ENCODE measurements around the gene SLC44A3. TPM values are rescaled to one million over a fixed set of nuclear protein-coding genes. Genes with fewer than 3 reads are reported as not detected.
A peak's percentile ranks its signal among the peaks of the same experiment; 100 is the strongest.

SLC44A3 gene
- total and polyA plus RNA-seq, 5 donors from 2014 or later = not detected

DNA sequence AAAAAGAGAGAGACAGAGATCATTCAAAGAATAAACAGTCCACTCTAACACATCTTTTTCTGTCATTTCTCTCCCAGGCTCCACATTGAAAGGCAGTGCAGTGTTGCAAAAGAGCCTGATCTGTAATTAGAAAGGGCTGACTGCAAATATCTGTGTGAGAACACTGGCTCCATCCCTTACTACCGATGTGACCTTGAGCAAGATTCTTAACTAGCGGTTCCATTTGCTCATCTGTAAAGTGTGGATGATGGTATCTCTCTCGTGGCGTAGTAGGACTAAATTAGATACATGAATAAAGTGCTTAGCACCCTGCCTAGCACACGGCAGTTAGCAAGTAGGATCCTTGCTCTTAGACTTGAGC is 26.9 kb upstream of the SLC44A3 start:
- no peaks in the 10 kb centered on the region for H3K36me3 Mint-ChIP-seq
- no peak for DNase-seq
- no peaks in the 10 kb centered on the region for H3K9me3 ChIP-seq (ENCODE audit: control insufficient read depth in 2 of 2, low read length in 2 of 2)
- no peaks in the 10 kb centered on the region for H3K27me3 ChIP-seq (ENCODE audit: control insufficient read depth, insufficient read depth, low read length)
- no peak overlapping the region for H3K4me3 ChIP-seq (ENCODE audit: low read depth, low read length)
- H3K4me1 Mint-ChIP-seq = peaks cover 0 to 11% (median 3%) of the 10 kb centered on the region in 4 donors
- no peaks in the 10 kb centered on the region for H3K27me3 Mint-ChIP-seq
- no peak overlapping the region for H3K27ac ChIP-seq (ENCODE audit: insufficient read depth, low read length, poor library complexity, severe bottlenecking)
- no peaks in the 10 kb centered on the region for H3K4me1 ChIP-seq (ENCODE audit: control insufficient read depth, insufficient read depth, low read length, poor library complexity, severe bottlenecking)
- H3K4me3 Mint-ChIP-seq = no peak overlapping the region
- H3K9me3 Mint-ChIP-seq = peaks cover 0 to 3% (median 0%) of the 10 kb centered on the region in 7 donors
- ATAC-seq (ENCODE audit: low read depth in 2 of 2) = no peak
- no peaks in the 10 kb centered on the region for H3K36me3 ChIP-seq (ENCODE audit: control insufficient read depth, insufficient read depth, low read length)
- no peak overlapping the region for H3K27ac Mint-ChIP-seq

DNA sequence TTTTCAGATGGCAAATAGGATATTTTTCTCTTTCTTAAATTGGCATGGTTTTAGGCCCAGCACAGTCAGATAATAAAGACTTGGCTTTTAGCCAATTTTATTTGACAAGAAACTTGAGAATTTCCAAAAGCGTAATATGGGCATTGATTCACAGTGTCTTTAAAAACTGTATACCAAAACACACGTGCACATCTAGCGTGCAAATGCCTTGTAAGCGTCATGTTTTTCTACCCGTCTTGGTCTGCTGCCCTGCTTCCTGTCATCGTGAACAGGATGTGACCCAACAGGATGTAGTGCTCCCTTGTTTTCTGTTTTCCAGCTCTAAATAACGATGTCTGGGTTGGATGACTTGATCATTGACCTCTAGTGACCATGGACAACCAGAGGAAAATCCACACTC is 24.7 kb upstream of the SLC44A3 start:
- Mint-ChIP-seq H3K4me3 (peak overlapping the region in 1 of 4 donors; percentile 10), H3K27me3 (no peaks in the 10 kb centered on the region), H3K36me3 (no peaks in the 10 kb centered on the region), H3K4me1 (peaks cover 0 to 11% (median 3%) of the 10 kb centered on the region in 4 donors), H3K27ac (peak overlapping the region in 2 of 3 donors; percentile 23 to 31), H3K9me3 (peaks cover 0 to 3% (median 0%) of the 10 kb centered on the region in 7 donors)
- Histone ChIP-seq H3K4me3 (ENCODE audit: low read depth, low read length) (no peak overlapping the region), H3K9me3 (ENCODE audit: control insufficient read depth in 2 of 2, low read length in 2 of 2) (no peaks in the 10 kb centered on the region), H3K27ac (ENCODE audit: insufficient read depth, low read length, poor library complexity, severe bottlenecking) (no peak overlapping the region), H3K36me3 (ENCODE audit: control insufficient read depth, insufficient read depth, low read length) (no peaks in the 10 kb centered on the region), H3K4me1 (ENCODE audit: control insufficient read depth, insufficient read depth, low read length, poor library complexity, severe bottlenecking) (no peaks in the 10 kb centered on the region), H3K27me3 (ENCODE audit: control insufficient read depth, insufficient read depth, low read length) (no peaks in the 10 kb centered on the region)
- DNase-seq (peak in 1 of 3 donors; percentile 61), ATAC-seq (ENCODE audit: low read depth in 2 of 2) (no peak)

DNA sequence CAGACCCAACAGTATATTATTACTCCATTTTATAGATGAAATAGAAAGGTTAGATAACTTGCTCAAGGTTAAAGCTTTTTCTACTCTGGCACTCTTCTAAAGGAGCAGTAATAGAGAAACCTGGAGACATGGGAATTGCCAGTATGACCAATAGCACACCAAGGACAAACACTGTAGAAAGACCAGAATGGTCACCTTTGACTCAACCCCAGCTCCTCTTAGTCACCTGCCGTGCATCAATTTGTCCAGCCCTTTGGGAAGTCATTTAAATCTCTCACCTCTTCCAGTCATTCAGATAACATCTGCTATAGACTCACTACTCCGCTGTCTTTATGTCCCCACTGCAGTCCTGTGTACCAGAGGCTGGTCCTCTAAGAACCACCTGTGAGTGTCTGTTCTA is 23.9 kb upstream of the SLC44A3 start:
- DNase-seq (no peak), ATAC-seq (ENCODE audit: low read depth in 2 of 2) (no peak)
- no peaks in the 10 kb centered on the region for H3K4me1 ChIP-seq (ENCODE audit: control insufficient read depth, insufficient read depth, low read length, poor library complexity, severe bottlenecking)
- Mint-ChIP-seq H3K27ac (peak overlapping the region in 1 of 3 donors; percentile 31), H3K4me3 (no peak overlapping the region), H3K27me3 (no peaks in the 10 kb centered on the region), H3K36me3 (no peaks in the 10 kb centered on the region), H3K4me1 (peaks cover 0 to 11% (median 3%) of the 10 kb centered on the region in 4 donors), H3K9me3 (peaks cover 0 to 3% (median 0%) of the 10 kb centered on the region in 7 donors)
- H3K4me3 ChIP-seq (ENCODE audit: low read depth, low read length) = no peak overlapping the region
- no peaks in the 10 kb centered on the region for H3K27me3 ChIP-seq (ENCODE audit: control insufficient read depth, insufficient read depth, low read length)
- H3K36me3 ChIP-seq (ENCODE audit: control insufficient read depth, insufficient read depth, low read length) = no peaks in the 10 kb centered on the region
- H3K27ac ChIP-seq (ENCODE audit: insufficient read depth, low read length, poor library complexity, severe bottlenecking) = no peak overlapping the region
- no peaks in the 10 kb centered on the region for H3K9me3 ChIP-seq (ENCODE audit: control insufficient read depth in 2 of 2, low read length in 2 of 2)

DNA sequence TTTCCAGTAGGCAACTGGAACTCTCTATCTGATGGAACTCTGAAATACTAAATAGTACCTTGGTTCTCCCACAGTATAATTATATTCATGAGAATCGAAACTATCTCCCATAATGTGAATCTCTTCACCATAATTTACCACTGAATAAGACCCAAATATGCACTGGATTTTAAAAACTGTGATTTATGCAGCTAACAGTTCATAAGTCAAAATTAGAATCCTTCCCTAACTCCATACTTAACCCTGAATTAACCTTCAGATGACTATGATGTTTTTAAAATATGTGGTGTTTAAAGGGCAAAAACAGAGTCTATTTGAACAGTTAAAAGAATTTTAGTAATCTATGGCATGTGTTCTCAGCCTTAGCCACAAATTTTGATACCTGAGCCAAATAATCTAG is 22.9 kb upstream of the SLC44A3 start:
- Mint-ChIP-seq H3K36me3 (no peaks in the 10 kb centered on the region), H3K27ac (no peak overlapping the region), H3K9me3 (peaks cover 0 to 3% (median 0%) of the 10 kb centered on the region in 7 donors), H3K4me3 (no peak overlapping the region), H3K4me1 (peaks cover 0 to 19% (median 7%) of the 10 kb centered on the region in 4 donors), H3K27me3 (no peaks in the 10 kb centered on the region)
- no peaks in the 10 kb centered on the region for H3K9me3 ChIP-seq (ENCODE audit: control insufficient read depth in 2 of 2, low read length in 2 of 2)
- H3K4me1 ChIP-seq (ENCODE audit: control insufficient read depth, insufficient read depth, low read length, poor library complexity, severe bottlenecking) = no peaks in the 10 kb centered on the region
- DNase-seq (no peak), ATAC-seq (ENCODE audit: low read depth in 2 of 2) (no peak)
- H3K27me3 ChIP-seq (ENCODE audit: control insufficient read depth, insufficient read depth, low read length) = no peaks in the 10 kb centered on the region
- H3K36me3 ChIP-seq (ENCODE audit: control insufficient read depth, insufficient read depth, low read length) = no peaks in the 10 kb centered on the region
- no peak overlapping the region for H3K27ac ChIP-seq (ENCODE audit: insufficient read depth, low read length, poor library complexity, severe bottlenecking)
- H3K4me3 ChIP-seq (ENCODE audit: low read depth, low read length) = no peak overlapping the region

DNA sequence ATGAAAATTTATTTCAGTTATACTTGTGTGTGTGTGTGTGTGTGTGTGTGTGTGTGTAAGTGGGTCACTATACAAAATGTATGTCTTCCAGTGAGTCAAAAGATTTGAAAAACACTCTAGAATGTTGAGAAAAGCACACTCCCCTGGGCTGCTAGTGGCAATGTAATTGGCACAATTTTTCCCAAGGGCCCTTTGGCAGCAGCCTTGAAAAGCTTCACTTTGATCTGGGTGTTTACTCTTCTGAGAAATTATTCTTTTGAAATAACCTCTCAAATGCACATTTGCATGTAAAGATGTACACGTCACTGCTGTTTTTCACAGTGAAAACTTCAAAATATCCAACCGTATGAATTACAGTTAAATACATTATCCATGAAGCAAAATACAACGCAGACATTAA is 22.1 kb upstream of the SLC44A3 start:
- H3K4me3 ChIP-seq (ENCODE audit: low read depth, low read length) = no peak overlapping the region
- H3K4me1 ChIP-seq (ENCODE audit: control insufficient read depth, insufficient read depth, low read length, poor library complexity, severe bottlenecking) = no peaks in the 10 kb centered on the region
- H3K9me3 ChIP-seq (ENCODE audit: control insufficient read depth in 2 of 2, low read length in 2 of 2) = no peaks in the 10 kb centered on the region
- no peak overlapping the region for H3K27ac Mint-ChIP-seq
- DNase-seq (no peak), ATAC-seq (ENCODE audit: low read depth in 2 of 2) (no peak)
- H3K27me3 ChIP-seq (ENCODE audit: control insufficient read depth, insufficient read depth, low read length) = no peaks in the 10 kb centered on the region
- peaks cover 0 to 3% (median 0%) of the 10 kb centered on the region in 7 donors for H3K9me3 Mint-ChIP-seq
- H3K4me3 Mint-ChIP-seq = no peak overlapping the region
- no peaks in the 10 kb centered on the region for H3K36me3 ChIP-seq (ENCODE audit: control insufficient read depth, insufficient read depth, low read length)
- no peaks in the 10 kb centered on the region for H3K36me3 Mint-ChIP-seq
- no peaks in the 10 kb centered on the region for H3K27me3 Mint-ChIP-seq
- no peak overlapping the region for H3K27ac ChIP-seq (ENCODE audit: insufficient read depth, low read length, poor library complexity, severe bottlenecking)
- H3K4me1 Mint-ChIP-seq = peaks cover 0 to 19% (median 7%) of the 10 kb centered on the region in 4 donors

DNA sequence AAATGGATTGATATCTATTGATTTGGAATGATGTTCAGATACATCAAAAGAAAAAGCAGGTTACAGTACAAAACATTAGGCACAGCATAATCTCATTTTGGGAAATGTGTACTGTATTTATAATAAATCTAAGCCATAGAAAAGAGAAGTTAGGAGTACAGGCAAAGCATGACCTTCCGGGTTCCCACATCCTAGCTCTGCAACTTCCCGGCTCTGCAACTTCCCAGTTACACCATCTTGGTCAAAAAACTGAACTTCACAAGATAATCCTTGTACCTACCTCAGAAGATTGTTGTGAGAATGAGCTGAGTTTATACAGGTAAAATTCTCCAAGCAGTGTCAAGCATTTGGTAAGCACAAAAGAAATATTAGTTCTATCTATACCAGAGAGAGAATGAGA is 21.7 kb upstream of the SLC44A3 start:
- no peaks in the 10 kb centered on the region for H3K9me3 ChIP-seq (ENCODE audit: control insufficient read depth in 2 of 2, low read length in 2 of 2)
- no peaks in the 10 kb centered on the region for H3K36me3 Mint-ChIP-seq
- no peak overlapping the region for H3K4me3 Mint-ChIP-seq
- H3K27ac ChIP-seq (ENCODE audit: insufficient read depth, low read length, poor library complexity, severe bottlenecking) = no peak overlapping the region
- ATAC-seq (ENCODE audit: low read depth in 2 of 2) = no peak
- peaks cover 0 to 19% (median 7%) of the 10 kb centered on the region in 4 donors for H3K4me1 Mint-ChIP-seq
- no peak overlapping the region for H3K27ac Mint-ChIP-seq
- DNase-seq = no peak
- H3K4me1 ChIP-seq (ENCODE audit: control insufficient read depth, insufficient read depth, low read length, poor library complexity, severe bottlenecking) = no peaks in the 10 kb centered on the region
- H3K36me3 ChIP-seq (ENCODE audit: control insufficient read depth, insufficient read depth, low read length) = no peaks in the 10 kb centered on the region
- no peaks in the 10 kb centered on the region for H3K27me3 ChIP-seq (ENCODE audit: control insufficient read depth, insufficient read depth, low read length)
- H3K4me3 ChIP-seq (ENCODE audit: low read depth, low read length) = no peak overlapping the region
- H3K9me3 Mint-ChIP-seq = peaks cover 0 to 3% (median 0%) of the 10 kb centered on the region in 7 donors
- H3K27me3 Mint-ChIP-seq = no peaks in the 10 kb centered on the region

DNA sequence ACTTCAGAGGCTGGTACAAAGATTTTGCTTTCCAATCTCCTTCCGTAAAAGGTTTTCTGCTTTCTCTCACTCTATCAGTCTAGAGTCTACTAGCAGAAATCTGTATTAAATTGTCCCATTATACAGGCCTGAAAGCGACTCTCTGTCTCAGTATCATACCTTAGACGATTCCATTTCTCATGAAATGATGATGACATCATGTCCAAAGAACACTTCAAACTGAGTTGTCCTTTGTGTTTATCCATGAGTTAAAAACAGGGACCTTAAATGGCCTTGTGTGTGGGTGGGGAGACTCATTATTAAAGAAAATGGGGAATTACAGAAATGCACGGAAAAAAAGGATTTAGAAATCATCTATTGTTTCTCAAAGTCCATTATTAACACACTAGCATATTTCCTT is 21.0 kb upstream of the SLC44A3 start:
- Histone ChIP-seq H3K4me1 (ENCODE audit: control insufficient read depth, insufficient read depth, low read length, poor library complexity, severe bottlenecking) (no peaks in the 10 kb centered on the region), H3K27me3 (ENCODE audit: control insufficient read depth, insufficient read depth, low read length) (no peaks in the 10 kb centered on the region), H3K9me3 (ENCODE audit: control insufficient read depth in 2 of 2, low read length in 2 of 2) (no peaks in the 10 kb centered on the region), H3K4me3 (ENCODE audit: low read depth, low read length) (no peak overlapping the region), H3K27ac (ENCODE audit: insufficient read depth, low read length, poor library complexity, severe bottlenecking) (no peak overlapping the region), H3K36me3 (ENCODE audit: control insufficient read depth, insufficient read depth, low read length) (no peaks in the 10 kb centered on the region)
- Mint-ChIP-seq H3K4me3 (no peak overlapping the region), H3K9me3 (peaks cover 0 to 3% (median 0%) of the 10 kb centered on the region in 7 donors), H3K4me1 (peaks cover 0 to 19% (median 7%) of the 10 kb centered on the region in 4 donors), H3K27ac (no peak overlapping the region), H3K27me3 (no peaks in the 10 kb centered on the region), H3K36me3 (no peaks in the 10 kb centered on the region)
- DNase-seq (no peak), ATAC-seq (ENCODE audit: low read depth in 2 of 2) (no peak)

DNA sequence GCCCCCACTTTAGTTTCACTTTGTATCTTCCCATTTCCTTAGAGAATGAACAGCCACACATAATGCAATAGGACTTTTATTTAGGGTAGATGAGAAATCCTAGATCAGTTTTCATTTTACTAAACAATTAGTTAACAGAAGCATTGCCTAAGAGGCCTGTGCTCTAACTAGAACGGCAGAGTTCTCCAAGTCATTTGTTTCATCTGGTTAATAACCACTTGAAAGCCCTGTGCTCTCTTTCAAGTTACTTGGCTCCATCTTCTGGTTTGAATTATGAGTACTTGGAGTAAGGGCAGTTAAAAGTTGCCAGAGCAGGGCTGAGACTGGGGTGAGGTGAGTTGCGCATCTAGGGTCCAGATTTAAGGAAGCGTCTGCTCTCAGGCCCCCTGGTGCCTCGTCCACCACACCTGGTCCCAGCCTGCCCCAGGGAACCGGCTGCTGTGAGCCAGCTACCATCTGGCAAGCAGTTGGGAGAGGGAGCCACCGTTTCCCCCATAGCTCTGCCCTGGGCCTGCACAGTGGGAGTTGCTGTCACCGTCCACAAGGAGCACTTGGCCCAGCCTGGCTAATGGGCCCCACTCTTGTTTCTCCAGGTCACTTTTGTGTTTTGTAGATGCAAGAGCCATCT is 18.1 kb upstream of the SLC44A3 start:
- H3K36me3 ChIP-seq (ENCODE audit: control insufficient read depth, insufficient read depth, low read length) = no peaks in the 10 kb centered on the region
- Mint-ChIP-seq H3K9me3 (no peaks in the 10 kb centered on the region), H3K27me3 (peaks cover 11% of the 10 kb centered on the region), H3K36me3 (no peaks in the 10 kb centered on the region), H3K4me3 (no peak overlapping the region), H3K27ac (peak overlapping the region in 1 of 3 donors; percentile 7), H3K4me1 (peaks cover 0 to 9% (median 4%) of the 10 kb centered on the region in 4 donors)
- H3K4me3 ChIP-seq (ENCODE audit: low read depth, low read length) = no peak overlapping the region
- no peaks in the 10 kb centered on the region for H3K27me3 ChIP-seq (ENCODE audit: control insufficient read depth, insufficient read depth, low read length)
- no peaks in the 10 kb centered on the region for H3K4me1 ChIP-seq (ENCODE audit: control insufficient read depth, insufficient read depth, low read length, poor library complexity, severe bottlenecking)
- H3K27ac ChIP-seq (ENCODE audit: insufficient read depth, low read length, poor library complexity, severe bottlenecking) = no peak overlapping the region
- DNase-seq = peak in 1 of 3 donors; percentile 35
- ATAC-seq (ENCODE audit: low read depth in 2 of 2) = peak in 1 of 2 donors; percentile 24
- no peaks in the 10 kb centered on the region for H3K9me3 ChIP-seq (ENCODE audit: control insufficient read depth in 2 of 2, low read length in 2 of 2)

All from CD4-positive, CD25-positive, alpha-beta regulatory T cell (primary cell).